ENCODE results near the gene AVPI1. TPM values are rescaled to one million over a fixed set of nuclear protein-coding genes. Genes with fewer than 3 reads are reported as not detected.
"Not testable (repeated sequence)": the region's sequence is repeated elsewhere in the genome, so short reads cannot be mapped to it uniquely, and the experiment has no call there.

Gene AVPI1
- total and polyA plus RNA-seq, 2 donors from 2014 or later = 10.7 to 15.5 TPM

DNA sequence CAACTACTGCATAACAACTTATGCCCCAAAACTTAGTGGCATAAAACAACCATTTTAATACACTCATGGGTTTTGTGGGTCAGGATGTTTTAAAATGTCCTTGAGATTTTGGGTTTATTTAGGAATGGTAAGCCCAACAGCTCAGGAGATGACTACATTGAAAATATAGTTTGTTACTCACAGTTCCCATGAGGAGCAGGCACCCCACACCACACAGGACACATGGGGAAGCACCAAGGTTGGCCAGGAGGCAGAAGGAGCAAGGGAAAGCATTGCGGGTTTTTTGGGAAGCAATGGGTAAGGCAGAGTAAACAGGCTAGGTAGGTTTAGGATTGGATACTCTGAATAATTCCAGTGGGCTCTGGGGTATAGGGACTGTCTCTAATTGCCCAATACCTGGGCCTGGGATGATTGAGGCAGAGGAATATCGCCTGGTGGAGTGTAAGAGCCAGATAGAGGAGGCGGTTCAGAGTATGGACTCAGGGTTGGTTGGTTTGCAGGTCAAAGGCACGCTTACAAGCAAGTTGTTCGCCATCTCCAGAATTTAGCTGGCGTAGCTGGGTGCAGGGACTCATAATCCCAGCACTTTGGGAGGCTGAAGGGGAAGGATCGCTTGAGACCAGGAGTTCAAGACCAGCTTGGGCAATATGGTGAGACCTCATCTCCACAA, 16.5 kb upstream of the AVPI1 start:
- Histone ChIP-seq H3K27me3 (ENCODE audit: control insufficient read depth, insufficient read depth, low read length) (no peaks in the 10 kb centered on the region), H3K9ac (ENCODE audit: low read length in 3 of 3) (no peak overlapping the region), H3K4me1 (ENCODE audit: control insufficient read depth in 2 of 3, insufficient read depth in 2 of 3, low read depth in 1 of 3, low read length in 3 of 3) (no peaks in the 10 kb centered on the region), H3K27ac (ENCODE audit: low read depth in 2 of 2, low read length in 2 of 2) (no peak overlapping the region), H3K9me3 (ENCODE audit: control insufficient read depth in 2 of 3, insufficient read depth in 1 of 3, low read length in 3 of 3) (no peaks in the 10 kb centered on the region), H3K36me3 (ENCODE audit: control insufficient read depth in 2 of 3, insufficient read depth in 3 of 3, low read length in 3 of 3) (no peaks in the 10 kb centered on the region), H3K4me3 (ENCODE audit: low read length in 3 of 3) (no peak overlapping the region)
- DNase-seq = peak in 1 of 5 donors; percentile 23
- FAIRE-seq = no peak
- TF ChIP-seq, protein P1, sequence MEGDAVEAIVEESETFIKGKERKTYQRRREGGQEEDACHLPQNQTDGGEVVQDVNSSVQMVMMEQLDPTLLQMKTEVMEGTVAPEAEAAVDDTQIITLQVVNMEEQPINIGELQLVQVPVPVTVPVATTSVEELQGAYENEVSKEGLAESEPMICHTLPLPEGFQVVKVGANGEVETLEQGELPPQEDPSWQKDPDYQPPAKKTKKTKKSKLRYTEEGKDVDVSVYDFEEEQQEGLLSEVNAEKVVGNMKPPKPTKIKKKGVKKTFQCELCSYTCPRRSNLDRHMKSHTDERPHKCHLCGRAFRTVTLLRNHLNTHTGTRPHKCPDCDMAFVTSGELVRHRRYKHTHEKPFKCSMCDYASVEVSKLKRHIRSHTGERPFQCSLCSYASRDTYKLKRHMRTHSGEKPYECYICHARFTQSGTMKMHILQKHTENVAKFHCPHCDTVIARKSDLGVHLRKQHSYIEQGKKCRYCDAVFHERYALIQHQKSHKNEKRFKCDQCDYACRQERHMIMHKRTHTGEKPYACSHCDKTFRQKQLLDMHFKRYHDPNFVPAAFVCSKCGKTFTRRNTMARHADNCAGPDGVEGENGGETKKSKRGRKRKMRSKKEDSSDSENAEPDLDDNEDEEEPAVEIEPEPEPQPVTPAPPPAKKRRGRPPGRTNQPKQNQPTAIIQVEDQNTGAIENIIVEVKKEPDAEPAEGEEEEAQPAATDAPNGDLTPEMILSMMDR (IDR thresholded peaks at IDR 0.05; ENCODE audit: borderline replicate concordance, extremely low read depth, insufficient read depth) = no peak
- intact Hi-C loops (cut with DNase I) = no loop called here

DNA sequence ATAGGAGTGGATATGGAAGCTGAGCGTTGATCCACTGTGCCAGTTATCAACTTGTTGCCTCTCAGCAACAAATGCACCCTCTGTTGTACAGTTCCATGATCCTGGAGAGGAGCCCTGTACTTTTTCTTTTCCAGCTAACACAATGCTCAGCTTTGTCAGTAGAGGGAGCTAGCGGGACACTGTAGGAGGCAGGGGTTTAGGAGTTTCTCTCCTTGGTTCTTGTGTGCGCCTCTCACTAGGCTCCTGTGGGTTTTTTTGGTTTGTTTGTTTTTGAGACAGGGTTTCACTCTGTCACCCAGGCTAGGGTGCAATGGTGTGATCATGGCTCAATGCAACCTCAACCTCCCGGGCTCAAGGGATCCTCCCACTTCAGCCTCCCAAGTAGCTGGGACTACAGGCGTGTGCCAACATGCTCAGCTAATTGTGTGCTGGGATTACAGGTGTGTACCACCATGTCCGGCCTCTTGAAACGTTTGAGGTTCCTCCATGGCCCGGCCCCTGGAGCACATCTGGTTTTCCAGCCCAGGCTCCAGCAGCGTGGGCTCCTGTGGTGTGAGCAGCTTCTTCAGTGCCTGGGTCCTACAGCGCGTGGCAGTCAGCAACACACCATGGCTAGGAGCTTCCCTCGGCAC, 14.5 kb upstream of the AVPI1 start:
- DNase-seq = peak in 4 of 5 donors; percentile 48 to 87 (median 72)

DNA sequence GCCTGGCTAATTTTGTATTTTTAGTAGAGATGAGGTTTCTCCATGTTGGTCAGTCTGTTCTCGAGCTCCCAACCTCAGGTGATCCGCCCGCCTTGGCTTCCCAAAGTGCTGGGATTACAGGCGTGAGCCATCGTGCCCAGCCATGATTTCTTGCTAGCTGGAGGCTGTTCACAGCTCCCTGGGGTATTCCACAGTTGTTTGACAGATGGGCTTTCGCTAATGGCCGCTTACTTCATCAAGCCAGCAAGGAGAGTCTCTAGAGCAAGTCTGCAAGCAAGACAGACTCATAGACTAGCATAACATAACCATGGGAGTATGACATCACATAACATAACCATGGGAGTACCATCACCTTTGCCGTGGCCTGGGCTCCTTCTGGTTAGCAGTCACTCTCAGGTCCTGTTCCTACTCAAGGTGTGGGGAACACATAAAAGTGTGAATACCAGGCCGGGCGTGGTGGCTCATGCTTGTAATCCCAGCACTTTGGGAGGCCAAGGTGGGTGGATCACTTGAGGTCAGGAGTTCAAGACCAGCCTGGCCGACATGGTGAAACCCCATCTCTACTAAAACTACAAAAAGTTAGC, 11.1 kb upstream of the AVPI1 start:
- DNase-seq = peak in 1 of 5 donors; percentile 34
- H3K4me3 ChIP-seq (ENCODE audit: low read length in 3 of 3); H3K27ac ChIP-seq (ENCODE audit: low read depth in 2 of 2, low read length in 2 of 2); H3K9me3 ChIP-seq (ENCODE audit: control insufficient read depth in 2 of 3, insufficient read depth in 1 of 3, low read length in 3 of 3); FAIRE-seq; H3K9ac ChIP-seq (ENCODE audit: low read length in 3 of 3); H3K4me1 ChIP-seq (ENCODE audit: control insufficient read depth in 2 of 3, insufficient read depth in 2 of 3, low read depth in 1 of 3, low read length in 3 of 3); H3K27me3 ChIP-seq (ENCODE audit: control insufficient read depth, insufficient read depth, low read length); H3K36me3 ChIP-seq (ENCODE audit: control insufficient read depth in 2 of 3, insufficient read depth in 3 of 3, low read length in 3 of 3); intact Hi-C loops (cut with DNase I): not testable (repeated sequence)

More for the DNA sequence above, 14.5 kb upstream of the AVPI1 start:
- Histone ChIP-seq H3K4me3 (ENCODE audit: low read length in 3 of 3) (no peak overlapping the region), H3K36me3 (ENCODE audit: control insufficient read depth in 2 of 3, insufficient read depth in 3 of 3, low read length in 3 of 3) (no peaks in the 10 kb centered on the region), H3K9ac (ENCODE audit: low read length in 3 of 3) (no peak overlapping the region), H3K4me1 (ENCODE audit: control insufficient read depth in 2 of 3, insufficient read depth in 2 of 3, low read depth in 1 of 3, low read length in 3 of 3) (no peaks in the 10 kb centered on the region), H3K27me3 (ENCODE audit: control insufficient read depth, insufficient read depth, low read length) (no peaks in the 10 kb centered on the region), H3K27ac (ENCODE audit: low read depth in 2 of 2, low read length in 2 of 2) (no peak overlapping the region), H3K9me3 (ENCODE audit: control insufficient read depth in 2 of 3, insufficient read depth in 1 of 3, low read length in 3 of 3) (no peaks in the 10 kb centered on the region)
- intact Hi-C loops (cut with DNase I) = no loop called here
- TF ChIP-seq, protein P1 (IDR thresholded peaks at IDR 0.05; ENCODE audit: borderline replicate concordance, extremely low read depth, insufficient read depth) = peak; percentile 87
- peak; percentile 41 for FAIRE-seq

- no peak overlapping the region for H3K4me3 ChIP-seq (ENCODE audit: low read length in 3 of 3)
- intact Hi-C loops (cut with DNase I) = no loop called here
- peaks cover 0 to 3% (median 0%) of the 10 kb centered on the region in 3 donors for H3K9me3 ChIP-seq (ENCODE audit: control insufficient read depth in 2 of 3, insufficient read depth in 1 of 3, low read length in 3 of 3)
- FAIRE-seq = no peak
- TF ChIP-seq, protein P1 (IDR thresholded peaks at IDR 0.05; ENCODE audit: borderline replicate concordance, extremely low read depth, insufficient read depth) = no peak
- no peaks in the 10 kb centered on the region for H3K27me3 ChIP-seq (ENCODE audit: control insufficient read depth, insufficient read depth, low read length)
- peaks cover 2 to 13% (median 11%) of the 10 kb centered on the region in 3 donors for H3K4me1 ChIP-seq (ENCODE audit: control insufficient read depth in 2 of 3, insufficient read depth in 2 of 3, low read depth in 1 of 3, low read length in 3 of 3)
- H3K9ac ChIP-seq (ENCODE audit: low read length in 3 of 3) = no peak overlapping the region
- H3K36me3 ChIP-seq (ENCODE audit: control insufficient read depth in 2 of 3, insufficient read depth in 3 of 3, low read length in 3 of 3) = no peaks in the 10 kb centered on the region
- no peak for DNase-seq
- no peak overlapping the region for H3K27ac ChIP-seq (ENCODE audit: low read depth in 2 of 2, low read length in 2 of 2)
Observed at GRCh38 chr10:97690133-97690532, 3.1 kb upstream of the AVPI1 start.

Data from kidney (tissue), 14 donors.